HepG2 (cell line): Measurements from ENCODE around the gene KANSL1. TPM values are rescaled to one million over a fixed set of nuclear protein-coding genes. Genes with fewer than 3 reads are reported as not detected.

ENCODE experiments used
- CEBPZ ChIP-seq: IDR thresholded peaks from 2 replicates; pipeline ENCODE4 v1.6.1; 2012; ENCODE audit warnings: low read length, improper control_type of control experiment
- CHD2 ChIP-seq: IDR thresholded peaks from 2 replicates; pipeline ENCODE4 v1.6.1; 2011; ENCODE audit warnings: low read depth, low read length, improper control_type of control experiment
- CSRNP2 ChIP-seq: sonication (generic); formaldehyde crosslinking; conservative IDR thresholded peaks from 2 replicates; pipeline ENCODE4 v1.8.0; 2022; ENCODE audit warnings: low read depth, missing genetic modification reagents
- DBP ChIP-seq: sonication (generic); formaldehyde crosslinking; IDR thresholded peaks from 2 replicates; pipeline ENCODE4 v1.4.0; 2020; ENCODE audit warnings: missing genetic modification reagents; ENCODE audit errors: not compliant biosample characterization
- EED ChIP-seq: sonication (generic); formaldehyde crosslinking; IDR thresholded peaks from 2 replicates; pipeline ENCODE4 v1.5.0; 2020; ENCODE audit warnings: mild to moderate bottlenecking, missing genetic modification reagents
- HDAC1 ChIP-seq: sonication (generic); formaldehyde crosslinking; IDR thresholded peaks from 2 replicates; pipeline ENCODE4 v1.5.1; 2020; ENCODE audit warnings: mild to moderate bottlenecking, missing genetic modification reagents
- JDP2 ChIP-seq: sonication (generic); formaldehyde crosslinking; IDR thresholded peaks from 2 replicates; pipeline ENCODE4 v1.8.1; 2022; ENCODE audit warnings: missing genetic modification reagents, borderline replicate concordance
- KLF16 ChIP-seq, 2 experiments: sonication (generic) in 1 of 2; formaldehyde crosslinking in 1 of 2; IDR thresholded peaks; 2 replicates each; pipeline versions ENCODE4 v1.6.1 to v1.8.0; 2016 to 2023; ENCODE audit warnings: missing genetic modification reagents in 2 of 2, missing compliant biosample characterization in 1 of 2
- MEIS1 ChIP-seq: sonication (generic); formaldehyde crosslinking; IDR thresholded peaks from 2 replicates; pipeline ENCODE4 v1.9.0; 2021; ENCODE audit warnings: mild to moderate bottlenecking, missing genetic modification reagents, moderate library complexity, borderline replicate concordance
- MTF1 ChIP-seq: sonication (generic); formaldehyde crosslinking; IDR thresholded peaks from 2 replicates; pipeline ENCODE4 v1.5.0; 2020; ENCODE audit warnings: missing genetic modification reagents
- NAIF1 ChIP-seq: sonication (generic); formaldehyde crosslinking; IDR thresholded peaks from 2 replicates; pipeline ENCODE4 v1.5.0; 2020; ENCODE audit warnings: mild to moderate bottlenecking, missing genetic modification reagents, borderline replicate concordance
- SMARCE1 ChIP-seq: fragments of 450-650 bp; IDR thresholded peaks from 2 replicates; pipeline ENCODE4 v1.6.1; 2017; ENCODE audit warnings: borderline replicate concordance
- TCF7L2 ChIP-seq: IDR thresholded peaks from 2 replicates; pipeline ENCODE4 v1.6.1; 2011; ENCODE audit warnings: mild to moderate bottlenecking, low read depth, low read length, moderate library complexity
- U2AF1 ChIP-seq: fragments of 200-400 bp; formaldehyde crosslinking; optimal IDR thresholded peaks from 2 replicates; pipeline ENCODE3; 2017; ENCODE audit warnings: mild to moderate bottlenecking, low read depth, low read length
- ZBTB21 ChIP-seq: sonication (generic); formaldehyde crosslinking; IDR thresholded peaks from 2 replicates; pipeline ENCODE4 v1.4.0; 2020; ENCODE audit warnings: missing genetic modification reagents
- ZFP90 ChIP-seq: sonication (generic); formaldehyde crosslinking; IDR thresholded peaks from 2 replicates; pipeline ENCODE4 v1.8.0; 2022; ENCODE audit warnings: missing genetic modification reagents, mild to moderate bottlenecking, inconsistent platforms, borderline replicate concordance
- ZMYM2 ChIP-seq: sonication (generic); formaldehyde crosslinking; IDR thresholded peaks from 2 replicates; pipeline ENCODE4 v1.8.0; 2022; ENCODE audit warnings: mild to moderate bottlenecking, missing genetic modification reagents
- ZNF333 ChIP-seq: sonication (generic); formaldehyde crosslinking; IDR thresholded peaks from 2 replicates; pipeline ENCODE4 v1.4.0; 2020; ENCODE audit warnings: mild to moderate bottlenecking, missing genetic modification reagents, borderline replicate concordance
- ZNF558 ChIP-seq: sonication (generic); formaldehyde crosslinking; IDR thresholded peaks from 2 replicates; pipeline ENCODE4 v1.9.0; 2022; ENCODE audit warnings: mild to moderate bottlenecking, missing genetic modification reagents, borderline replicate concordance
- polyA plus RNA-seq, 8 experiments: library from polyadenylated mRNA; depleted of rRNA in 3 of 8; stranded (reverse) in 7 of 8; unstranded in 1 of 8; fragments of >200 nt; fragmentation: Illumina TruSeq in 4 of 8; extraction: Trizol in 4 of 8; gene quantifications; 2 replicates each; pipeline versions ENCODE4 v1.2.1 to v1.2.3, GENCODE V29; 2011 to 2016; ENCODE audit warnings: low read depth in 4 of 8, missing spikeins in 1 of 8, mixed read lengths in 1 of 8; ENCODE audit not compliant: insufficient read depth in 1 of 8
- total RNA-seq, 5 experiments: library from RNA; depleted of rRNA; stranded (reverse); fragments of >200 nt; fragmentation: Illumina TruSeq; extraction: Trizol; gene quantifications; 2 replicates each; pipeline ENCODE4 v1.2.3, GENCODE V29; 2016; ENCODE audit warnings: low read depth in 1 of 5

The KANSL1 gene
- total and polyA plus RNA-seq, 2 of the 13 experiments (the other 11 are each of a cell fraction or from before 2014, with no cell fraction given): 24.0 to 59.6 TPM

GRCh38 chr17:46001390-46002310, 191.6 kb downstream of the KANSL1 start (continued):
- TF ChIP-seq JDP2 (CRISPR knock-in tag): no peak
- TF ChIP-seq MTF1 (CRISPR knock-in tag): no peak
- no peak for TF ChIP-seq CSRNP2
- TF ChIP-seq ZNF333 (CRISPR knock-in tag): no peak; the same call in 1 of the 2 replicates
- TF ChIP-seq U2AF1: no peak
- no peak; the same call in 1 of the 2 replicates for TF ChIP-seq HDAC1 (CRISPR knock-in tag)
- no peak for TF ChIP-seq ZFP90
- no peak for TF ChIP-seq SMARCE1
- peak; percentile 72; the same call in 1 of the 2 replicates for TF ChIP-seq MEIS1 (CRISPR knock-in tag)
- TF ChIP-seq ZMYM2 (CRISPR knock-in tag): no peak
- TF ChIP-seq EED (CRISPR knock-in tag): no peak
- no peak for TF ChIP-seq DBP
- no peak for TF ChIP-seq ZNF558 (CRISPR knock-in tag)
- no peak for TF ChIP-seq CEBPZ
- TF ChIP-seq KLF16 (CRISPR knock-in tag; IDR thresholded peaks at IDR 0.05): no peak
- no peak for TF ChIP-seq TCF7L2
- TF ChIP-seq CHD2: no peak
- TF ChIP-seq ZBTB21: no peak
- no peak for TF ChIP-seq NAIF1
